GM19193 (cell line): Measurements from ENCODE around the gene OR51A7.

Experiments used
- POLR2A ChIP-seq: IDR thresholded peaks from 4 replicates; pipeline ENCODE4 v1.6.1; 2011; ENCODE audit not compliant: insufficient read depth, insufficient read length; ENCODE audit errors: extremely low read depth

Gene OR51A7

GRCh38 chr11:4903484-4903883, at the start of gene OR51A7:
Gene OR51A7, plus strand, starts transcription at chr11:4903783. Its CDS starts 3,587 bp downstream, at chr11:4907370.
- no peak for TF ChIP-seq POLR2A

- TF ChIP-seq POLR2A: no peak
These were observed 40.9 kb upstream of the OR51A7 start for GRCh38 chr11:4862447-4863236.

- no peak for TF ChIP-seq POLR2A
These were observed 39.7 kb upstream of the OR51A7 start for GRCh38 chr11:4863876-4864275.

- no peak for TF ChIP-seq POLR2A
These were observed 37.7 kb upstream of the OR51A7 start for GRCh38 chr11:4865855-4866254.

GRCh38 chr11:4881188-4881587, 22.4 kb upstream of the OR51A7 start:
- TF ChIP-seq POLR2A: no peak

- TF ChIP-seq POLR2A: no peak
These were observed 21.6 kb upstream of the OR51A7 start, which contains the start of gene OR51T1 for GRCh38 chr11:4881860-4882500. Gene OR51T1, plus strand, starts transcription at chr11:4881900. Its CDS starts 0 bp downstream, at chr11:4881900.

- TF ChIP-seq POLR2A: no peak
These were observed 21.0 kb upstream of the OR51A7 start for GRCh38 chr11:4882543-4882942.

- TF ChIP-seq POLR2A: no peak
These were observed 19.2 kb upstream of the OR51A7 start for GRCh38 chr11:4884361-4884760.

GRCh38 chr11:4886186-4886585, 17.4 kb upstream of the OR51A7 start:
- TF ChIP-seq POLR2A: no peak

GRCh38 chr11:4887591-4887990, 16.0 kb upstream of the OR51A7 start:
- TF ChIP-seq POLR2A: no peak

- no peak for TF ChIP-seq POLR2A
These were observed 13.3 kb upstream of the OR51A7 start for GRCh38 chr11:4890279-4890678.

GRCh38 chr11:4891996-4892640, 11.5 kb upstream of the OR51A7 start:
- TF ChIP-seq POLR2A: no peak

GRCh38 chr11:4916581-4916980, 13.0 kb downstream of the OR51A7 start:
- TF ChIP-seq POLR2A: no peak

GRCh38 chr11:4919250-4919649, 15.7 kb downstream of the OR51A7 start, which contains the start of gene OR51G2:
Gene OR51G2, minus strand, starts transcription at chr11:4919350. Its CDS starts 3,687 bp downstream, at chr11:4915663.
- TF ChIP-seq POLR2A: no peak

GRCh38 chr11:4921796-4922195, 18.2 kb downstream of the OR51A7 start:
- TF ChIP-seq POLR2A: no peak
